ENCODE data around the gene PLEKHG2.
A peak's percentile ranks its signal among the peaks of the same experiment; 100 is the strongest.

PLEKHG2 gene

GRCh38 chr19:39397360-39398296 lies 14.8 kb upstream of the PLEKHG2 start:
- no peak for TF ChIP-seq TAF1 (IDR thresholded peaks at IDR 0.05; ENCODE audit: low read depth)
- TF ChIP-seq RAD21 (IDR thresholded peaks at IDR 0.05; ENCODE audit: low read depth), result peak; percentile 82
- TF ChIP-seq USF1 (IDR thresholded peaks at IDR 0.05), result no peak
- no peak for TF ChIP-seq FOXM1 (IDR thresholded peaks at IDR 0.05; ENCODE audit: borderline replicate concordance, low read depth)
- no peak for TF ChIP-seq CREB1 (IDR thresholded peaks at IDR 0.05; ENCODE audit: low read depth)
- TF ChIP-seq REST (IDR thresholded peaks at IDR 0.05; ENCODE audit: low read depth), result no peak

- TF ChIP-seq ZBTB7A (IDR thresholded peaks at IDR 0.05; ENCODE audit: low read depth), result no peak
- no peak for TF ChIP-seq EGR1 (IDR thresholded peaks at IDR 0.05)
- no peak for TF ChIP-seq REST (IDR thresholded peaks at IDR 0.05; ENCODE audit: low read depth)
- TF ChIP-seq CREB1 (IDR thresholded peaks at IDR 0.05; ENCODE audit: low read depth), result no peak
- no peak for TF ChIP-seq TCF12 (IDR thresholded peaks at IDR 0.05; ENCODE audit: low read depth)
- no peak for TF ChIP-seq NFIC (IDR thresholded peaks at IDR 0.05)
- no peak for TF ChIP-seq YY1 (IDR thresholded peaks at IDR 0.05; ENCODE audit: low read depth)
- no peak for TF ChIP-seq MAX (IDR thresholded peaks at IDR 0.05)
- no peak for TF ChIP-seq FOXM1 (IDR thresholded peaks at IDR 0.05; ENCODE audit: borderline replicate concordance, low read depth)
- TF ChIP-seq TEAD4 (IDR thresholded peaks at IDR 0.05), result no peak
- TF ChIP-seq TAF1 (IDR thresholded peaks at IDR 0.05; ENCODE audit: low read depth), result no peak
- no peak for TF ChIP-seq USF1 (IDR thresholded peaks at IDR 0.05)
These were observed 14.1 kb upstream of the PLEKHG2 start for GRCh38 chr19:39398297-39398864.

GRCh38 chr19:39399668-39400050 lies 12.8 kb upstream of the PLEKHG2 start:
- TF ChIP-seq USF1 (IDR thresholded peaks at IDR 0.05), result no peak
- no peak for TF ChIP-seq CEBPB (IDR thresholded peaks at IDR 0.05)
- TF ChIP-seq ZBTB7A (IDR thresholded peaks at IDR 0.05; ENCODE audit: low read depth), result no peak
- TF ChIP-seq EP300 (IDR thresholded peaks at IDR 0.05; ENCODE audit: borderline replicate concordance), result no peak
- TF ChIP-seq NFIC (IDR thresholded peaks at IDR 0.05), result no peak
- TF ChIP-seq EGR1 (IDR thresholded peaks at IDR 0.05), result no peak

GRCh38 chr19:39400061-39400460 lies 12.4 kb upstream of the PLEKHG2 start:
- TF ChIP-seq NFIC (IDR thresholded peaks at IDR 0.05) (no peak), TCF12 (IDR thresholded peaks at IDR 0.05; ENCODE audit: low read depth) (no peak)

GRCh38 chr19:39401070-39401548 lies 11.4 kb upstream of the PLEKHG2 start:
- no peak for TF ChIP-seq EGR1 (IDR thresholded peaks at IDR 0.05)
- TF ChIP-seq EP300 (IDR thresholded peaks at IDR 0.05; ENCODE audit: borderline replicate concordance), result no peak
- no peak for TF ChIP-seq REST (IDR thresholded peaks at IDR 0.05; ENCODE audit: low read depth)
- no peak for TF ChIP-seq NFIC (IDR thresholded peaks at IDR 0.05)
- TF ChIP-seq TEAD4 (IDR thresholded peaks at IDR 0.05), result no peak
- TF ChIP-seq USF1 (IDR thresholded peaks at IDR 0.05), result no peak
- no peak for TF ChIP-seq YY1 (IDR thresholded peaks at IDR 0.05; ENCODE audit: low read depth)
- TF ChIP-seq ZBTB7A (IDR thresholded peaks at IDR 0.05; ENCODE audit: low read depth), result no peak
- TF ChIP-seq TAF1 (IDR thresholded peaks at IDR 0.05; ENCODE audit: low read depth), result no peak
- TF ChIP-seq CEBPB (IDR thresholded peaks at IDR 0.05), result no peak
- no peak for TF ChIP-seq MAX (IDR thresholded peaks at IDR 0.05)
- TF ChIP-seq CREB1 (IDR thresholded peaks at IDR 0.05; ENCODE audit: low read depth), result no peak
- TF ChIP-seq FOXM1 (IDR thresholded peaks at IDR 0.05; ENCODE audit: borderline replicate concordance, low read depth), result no peak
- TF ChIP-seq RAD21 (IDR thresholded peaks at IDR 0.05; ENCODE audit: low read depth), result no peak
- no peak for TF ChIP-seq TCF12 (IDR thresholded peaks at IDR 0.05; ENCODE audit: low read depth)
